Measurements from ENCODE around the gene PGAM5.
A peak's percentile ranks its signal among the peaks of the same experiment; 100 is the strongest.

The PGAM5 gene

DNA sequence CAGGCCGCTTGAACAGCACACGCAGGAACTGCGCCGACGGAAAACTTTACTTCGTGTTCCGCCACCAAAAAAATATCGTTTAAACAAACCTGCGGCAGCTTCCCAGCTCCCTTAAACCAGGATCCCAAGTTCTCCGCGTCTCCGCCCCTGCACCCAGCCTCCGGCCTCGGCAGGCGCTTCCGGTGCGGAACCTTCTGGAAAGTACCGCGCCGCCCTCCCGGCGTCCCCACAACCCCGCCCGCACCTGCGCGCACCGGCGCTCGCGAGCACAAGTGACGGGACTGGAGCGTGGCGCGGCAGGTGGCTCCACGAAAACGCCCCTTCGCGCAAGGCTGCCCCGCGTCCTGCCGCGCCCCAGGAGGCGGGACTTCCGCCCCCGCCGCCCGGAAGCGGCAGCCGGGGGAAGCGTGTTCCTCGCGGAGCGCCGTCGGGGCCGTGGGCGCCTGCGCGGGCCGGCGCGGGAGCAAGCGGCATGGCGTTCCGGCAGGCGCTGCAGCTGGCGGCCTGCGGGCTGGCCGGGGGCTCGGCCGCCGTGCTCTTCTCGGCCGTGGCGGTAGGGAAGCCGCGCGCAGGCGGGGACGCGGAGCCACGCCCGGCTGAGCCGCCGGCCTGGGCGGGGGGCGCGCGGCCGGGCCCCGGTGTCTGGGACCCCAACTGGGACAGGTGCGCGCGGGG is at the start of gene PGAM5:
TSS of gene PGAM5 (plus strand) at position 438 of the 675 bp plus-strand sequence. CDS start at position 473, 35 bp downstream.
- DNase-seq (ENCODE audit: low read depth), result peak; percentile 82

DNA sequence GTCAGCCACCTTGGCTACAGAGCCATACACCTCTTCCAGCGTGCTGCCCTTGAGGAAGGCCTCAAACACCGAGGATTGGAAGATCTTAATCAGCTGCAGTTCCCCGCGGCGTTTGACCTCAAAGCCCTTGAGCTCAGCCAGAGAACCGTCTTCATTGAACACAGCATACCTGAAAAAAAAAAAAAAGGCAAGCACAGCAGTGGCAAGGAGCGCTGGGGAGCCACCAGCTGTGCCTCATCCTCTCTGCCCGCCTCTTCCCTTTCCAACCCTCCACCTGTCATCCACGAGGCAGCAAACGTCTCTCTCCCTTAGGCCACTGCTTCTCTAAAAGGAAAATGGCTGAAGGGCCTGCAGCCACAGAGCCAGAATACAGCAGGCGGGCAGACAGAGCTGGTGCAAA is 49.6 kb upstream of the PGAM5 start:
- DNase-seq (ENCODE audit: low read depth), result no peak

DNA sequence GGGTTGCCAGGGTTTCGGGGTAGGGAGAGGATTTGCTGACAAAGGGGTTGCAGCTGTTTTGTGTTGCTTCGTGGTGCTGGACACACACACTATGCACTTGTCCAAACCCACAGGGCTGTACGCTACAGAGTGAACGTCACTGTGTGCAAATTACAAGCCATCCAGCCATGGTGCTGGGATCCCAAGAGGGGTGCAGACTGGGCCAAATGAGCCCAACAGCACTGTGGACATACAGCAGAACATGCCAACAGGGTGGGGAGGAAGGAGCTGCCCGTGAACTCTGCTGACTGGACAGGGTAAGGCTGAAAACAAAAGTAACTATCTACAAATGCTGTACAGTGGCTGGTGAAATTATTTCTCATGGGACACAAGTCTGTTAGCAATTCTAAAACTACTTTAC is 48.7 kb upstream of the PGAM5 start:
- DNase-seq (ENCODE audit: low read depth), result no peak

DNA sequence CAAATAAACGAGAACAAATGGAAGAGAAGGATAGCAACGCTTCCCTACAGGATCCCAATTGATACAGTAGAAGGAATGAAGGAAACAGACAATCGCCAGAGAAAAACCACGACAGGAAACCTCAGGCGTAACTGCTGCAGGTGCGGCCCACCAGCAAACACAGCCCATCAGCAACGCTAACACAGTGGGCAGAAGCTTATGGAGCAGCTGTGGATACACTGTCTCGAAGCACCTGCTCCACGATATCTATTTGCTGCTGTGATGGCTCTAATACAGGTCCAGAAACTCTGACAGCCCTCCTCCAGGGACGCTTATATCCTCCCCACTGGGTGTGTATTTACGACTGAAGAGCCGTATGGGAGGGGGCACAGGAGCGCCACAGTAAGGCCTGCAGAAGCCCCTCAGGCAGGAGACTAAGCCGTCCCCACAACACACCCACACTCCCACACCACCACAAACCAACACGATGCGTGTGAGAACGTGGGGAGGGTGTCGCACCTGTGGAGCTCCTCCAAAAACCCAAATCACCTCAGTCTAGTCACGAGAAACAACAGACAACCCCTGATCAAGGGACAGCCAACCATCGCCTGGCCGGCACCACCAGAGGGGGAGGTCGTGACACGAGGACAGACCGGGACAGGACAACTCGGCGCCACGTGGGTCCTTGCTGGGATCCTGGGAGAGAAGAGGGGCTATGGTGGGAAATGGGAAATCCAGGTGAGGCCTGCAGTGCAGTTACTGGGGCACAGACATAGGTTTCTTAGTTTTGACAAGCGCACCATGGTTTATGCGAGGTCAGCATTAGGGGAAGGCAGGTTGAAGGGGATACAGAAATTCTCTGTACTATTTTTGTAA is 47.5 kb upstream of the PGAM5 start:
- DNase-seq (ENCODE audit: low read depth), result no peak

DNA sequence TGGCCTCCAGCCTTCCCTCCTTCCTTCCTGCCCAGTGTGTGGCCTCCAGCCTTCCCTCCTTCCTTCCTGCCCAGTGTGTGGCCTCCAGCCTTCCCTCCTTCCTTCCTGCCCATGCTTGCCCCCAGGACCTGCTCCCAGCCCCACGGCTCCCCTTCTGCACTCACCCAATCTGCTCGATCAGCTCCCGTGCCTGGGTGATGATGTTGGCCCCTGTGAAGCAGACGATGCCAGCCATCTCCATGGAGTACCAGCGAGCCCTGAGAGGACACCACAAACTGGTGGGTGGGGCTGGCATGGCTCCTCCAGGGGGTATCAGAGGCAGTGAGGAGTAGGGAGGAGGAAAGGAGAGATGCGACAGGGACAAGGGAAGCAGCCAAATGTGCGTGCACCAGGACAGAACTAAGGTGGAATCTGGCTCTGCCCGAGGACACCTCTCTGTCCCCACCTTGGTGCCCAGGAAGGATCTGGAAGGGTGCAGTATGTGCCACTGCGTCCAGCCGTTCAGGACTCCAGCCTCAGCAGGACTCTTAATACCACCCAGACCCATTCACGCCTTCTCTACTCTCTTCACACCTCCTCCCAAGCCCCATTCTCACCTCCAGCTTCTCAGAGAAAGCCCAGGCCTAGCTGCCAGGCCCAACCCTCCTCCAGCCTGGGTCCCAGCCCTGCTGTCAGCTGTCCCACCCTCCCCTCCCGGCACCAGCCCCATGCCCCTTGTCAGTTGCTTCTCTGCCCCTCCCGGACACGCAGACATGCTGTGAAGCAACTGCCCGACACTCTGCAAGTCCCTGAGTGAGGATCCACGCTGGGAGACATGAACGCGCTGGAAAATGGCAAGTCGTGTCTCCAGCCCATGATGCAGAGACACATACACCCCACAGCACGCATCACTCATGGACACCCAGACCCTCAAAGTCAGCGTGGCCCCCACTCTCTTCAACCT is 46.2 kb upstream of the PGAM5 start:
- no peak for DNase-seq (ENCODE audit: low read depth)

DNA sequence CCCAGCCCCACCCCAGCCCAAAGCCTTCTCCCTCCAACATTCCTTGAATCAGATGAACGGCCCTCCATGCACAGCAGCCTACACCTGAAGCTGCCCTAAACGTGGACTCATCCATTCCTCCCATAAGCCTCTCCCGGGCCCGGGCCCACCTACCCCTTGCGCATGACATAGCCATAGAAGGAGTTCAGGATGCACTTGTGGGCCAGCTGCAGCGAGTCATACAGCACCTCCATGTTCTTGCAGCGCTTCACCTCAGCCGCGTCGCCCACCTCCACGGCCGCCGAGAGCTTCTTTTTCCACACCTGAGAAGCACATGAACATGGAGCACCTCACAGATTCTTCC is 45.5 kb upstream of the PGAM5 start:
- DNase-seq (ENCODE audit: low read depth), result no peak

DNA sequence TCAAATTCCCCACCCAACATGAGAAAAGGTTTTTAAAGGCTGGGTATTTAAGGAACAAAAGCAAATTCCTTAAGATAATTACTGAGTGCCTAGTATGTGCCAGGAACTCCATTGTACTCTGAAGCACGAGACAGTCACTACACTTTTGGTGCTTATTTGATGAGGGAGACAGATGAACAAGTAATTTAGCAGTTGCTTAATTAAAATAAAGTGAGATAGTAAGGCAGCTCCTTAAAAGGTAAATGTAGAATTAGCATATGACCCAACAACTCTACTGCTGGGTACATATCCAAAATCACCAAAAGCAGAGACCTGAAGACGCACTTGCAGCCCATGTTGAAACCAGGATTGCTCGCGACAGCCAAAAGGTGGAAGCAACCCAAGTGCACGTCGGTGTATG is 44.8 kb upstream of the PGAM5 start:
- no peak for DNase-seq (ENCODE audit: low read depth)

DNA sequence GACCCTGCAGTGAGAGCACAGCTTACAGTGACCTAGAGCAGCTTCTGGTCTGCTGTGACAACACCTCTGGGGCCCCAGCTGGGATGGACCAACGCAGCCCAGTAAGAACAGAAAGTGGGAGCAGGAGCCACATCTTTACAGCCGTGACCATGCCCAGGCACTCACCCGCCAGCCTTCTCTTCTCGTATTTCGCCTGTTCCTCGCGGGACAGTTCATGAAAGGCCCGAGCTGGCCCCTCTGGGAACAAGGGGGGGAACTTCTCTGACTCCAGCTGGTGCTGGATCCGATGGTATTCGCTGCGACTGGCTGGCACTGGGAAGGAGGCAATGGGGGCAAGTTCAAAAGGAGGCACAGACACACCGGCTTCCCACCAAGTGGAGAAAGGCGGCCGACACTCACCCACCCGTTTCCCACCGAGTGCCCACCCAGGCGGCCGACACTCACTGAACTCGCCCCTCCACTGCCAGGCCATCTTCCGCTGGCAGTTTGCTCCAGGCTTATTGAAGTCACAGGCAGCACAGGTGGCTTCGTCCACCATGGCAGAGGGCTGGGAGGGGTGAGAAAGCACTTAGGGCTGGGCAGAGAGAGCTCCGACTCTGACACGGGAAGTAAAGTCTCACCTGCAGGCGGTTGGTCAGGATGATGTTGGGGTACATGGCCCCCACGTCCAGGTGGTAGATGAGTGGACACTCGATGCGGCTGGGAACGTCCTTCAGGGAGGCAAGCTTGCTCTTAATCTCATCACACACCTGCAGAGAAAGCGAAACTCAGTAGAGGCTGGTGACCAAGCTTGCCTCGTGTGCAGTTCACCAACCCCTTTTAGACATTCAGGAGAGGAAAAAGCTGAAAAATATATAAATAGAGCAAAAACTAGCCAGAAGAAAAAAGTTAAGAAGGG is 42.2 kb upstream of the PGAM5 start:
- DNase-seq (ENCODE audit: low read depth), result no peak

DNA sequence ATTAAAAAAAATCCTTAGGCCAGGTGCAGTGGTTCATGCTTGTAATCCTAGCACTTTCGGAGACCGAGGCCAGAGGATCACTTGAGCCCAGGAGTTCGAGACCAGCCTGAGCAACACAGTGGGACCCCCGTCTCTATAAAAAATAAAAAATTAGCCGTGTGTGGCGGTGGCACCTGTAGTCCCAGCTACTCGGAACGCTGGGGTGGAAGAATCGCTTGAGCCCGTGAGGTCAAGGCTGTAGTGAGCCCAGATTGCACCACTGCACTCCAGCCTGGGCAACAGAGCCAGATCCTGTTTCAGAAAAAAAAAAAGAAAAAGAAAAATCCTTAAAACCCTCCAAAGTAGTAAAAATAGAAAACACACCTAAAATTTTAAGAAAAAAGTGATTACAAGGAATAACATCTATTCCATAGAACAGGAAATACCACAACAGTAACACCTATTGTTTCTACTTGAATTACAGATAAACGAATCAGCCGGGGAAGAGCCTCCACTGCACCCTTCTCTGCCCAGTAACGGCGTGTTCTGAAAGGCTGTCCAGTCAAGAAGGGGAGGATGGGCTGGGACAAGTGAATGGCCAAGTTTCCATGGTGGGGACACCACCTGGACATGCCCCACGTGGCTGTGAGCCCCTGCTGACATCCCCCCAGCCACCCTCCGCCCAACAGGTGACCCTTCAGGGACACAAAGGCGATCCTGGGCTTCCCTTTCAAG is 41.3 kb upstream of the PGAM5 start:
- DNase-seq (ENCODE audit: low read depth), result no peak

DNA sequence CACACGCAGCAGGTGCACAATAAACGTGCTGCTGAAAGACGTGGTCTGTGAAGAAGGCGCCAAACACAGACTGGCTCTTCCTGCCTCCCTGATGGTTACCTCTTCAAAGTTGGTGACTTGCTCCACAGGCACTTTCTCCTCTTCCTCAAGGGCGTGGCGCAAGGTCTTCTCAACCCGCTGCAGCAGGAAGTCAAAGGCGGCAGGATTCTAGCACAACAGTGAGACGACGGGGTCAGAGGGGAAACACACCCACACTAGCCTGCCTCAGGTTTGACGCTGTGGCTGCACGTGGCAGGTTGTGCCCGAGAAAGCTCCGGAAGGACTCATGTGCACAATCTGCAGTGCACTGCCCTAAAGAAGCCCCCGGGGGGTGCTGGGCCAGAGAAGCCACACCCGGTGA is 38.5 kb upstream of the PGAM5 start:
- no peak for DNase-seq (ENCODE audit: low read depth)

DNA sequence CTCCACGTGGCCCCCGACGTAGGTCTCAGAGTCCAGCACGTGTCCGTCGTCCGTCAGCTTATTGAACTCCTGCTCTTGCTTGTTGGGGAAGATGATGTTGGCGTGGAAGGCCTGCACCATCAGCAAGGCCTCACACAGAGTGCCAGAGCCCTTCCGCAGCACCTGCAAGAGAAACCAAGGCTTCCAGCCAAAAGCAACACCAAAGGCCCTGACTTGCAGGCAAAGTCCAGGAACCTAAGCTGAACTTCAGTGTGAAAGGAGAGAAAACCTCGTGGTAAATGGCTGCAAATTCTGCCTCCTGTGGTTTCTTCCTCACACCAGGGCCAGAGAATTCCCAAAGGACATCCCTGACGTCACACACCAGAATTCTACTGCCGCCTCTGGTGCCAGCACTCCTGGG is 38.0 kb upstream of the PGAM5 start:
- no peak for DNase-seq (ENCODE audit: low read depth)

DNA sequence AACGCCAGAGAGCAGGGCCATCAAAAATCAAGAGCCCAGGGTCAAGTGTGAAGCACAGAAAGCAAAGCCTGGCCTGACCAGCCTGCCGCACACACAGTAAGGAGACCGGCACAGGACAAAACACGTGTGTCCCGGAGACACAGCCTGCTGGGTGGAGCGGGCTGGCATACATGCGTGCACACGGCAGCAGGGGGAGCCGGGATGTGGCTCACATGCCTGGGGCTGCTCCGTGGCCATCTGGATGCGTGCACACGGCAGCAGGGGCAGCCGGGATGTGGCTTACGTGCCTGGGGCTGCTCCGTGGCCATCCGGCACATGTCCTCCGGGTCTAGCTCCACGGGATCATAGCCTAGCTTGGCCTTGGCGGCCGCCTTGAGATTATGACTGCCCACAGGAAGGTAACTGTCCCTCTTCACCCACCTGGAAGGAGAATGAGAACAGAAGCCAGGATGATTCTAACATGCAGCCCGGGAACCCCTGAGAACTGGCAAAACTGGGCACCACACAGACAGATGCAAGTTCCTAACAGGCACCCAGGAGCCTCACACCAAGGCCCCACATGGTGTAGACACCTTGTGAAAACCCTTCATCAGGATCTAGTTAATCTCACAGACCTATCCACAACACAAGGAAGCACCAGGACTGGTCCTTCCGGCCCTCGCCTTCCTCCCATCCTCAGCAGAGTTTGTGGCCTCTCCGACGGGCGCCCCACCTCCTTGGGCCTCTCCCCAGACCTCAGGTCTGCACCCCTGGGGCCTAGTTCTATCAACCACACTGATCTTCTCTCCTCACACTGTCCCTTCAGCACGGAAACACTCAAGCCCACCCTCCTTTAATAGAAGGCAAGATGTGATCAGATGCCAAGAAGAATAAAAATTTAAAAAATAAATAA is 37.1 kb upstream of the PGAM5 start:
- no peak for DNase-seq (ENCODE audit: low read depth)

DNA sequence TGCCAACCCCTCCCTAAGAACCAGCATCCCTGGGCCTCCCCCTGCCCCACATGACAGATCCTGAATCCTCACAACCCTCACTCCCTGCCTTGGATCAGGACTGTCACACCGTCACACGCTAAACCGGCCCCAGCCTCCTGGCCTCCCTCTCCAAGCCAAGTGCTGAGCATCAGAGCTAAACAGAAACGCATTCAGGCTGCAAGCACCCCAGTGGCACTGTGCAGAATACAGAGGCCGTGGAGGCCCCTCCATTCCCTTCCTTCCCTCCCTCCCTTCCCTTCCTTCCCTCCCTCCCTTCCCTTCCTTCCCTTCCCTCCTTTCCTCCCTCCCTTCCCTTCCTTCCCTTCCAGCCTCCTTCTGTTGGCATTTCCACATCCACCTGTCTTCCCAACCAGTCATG is 36.1 kb upstream of the PGAM5 start:
- no peak for DNase-seq (ENCODE audit: low read depth)

DNA sequence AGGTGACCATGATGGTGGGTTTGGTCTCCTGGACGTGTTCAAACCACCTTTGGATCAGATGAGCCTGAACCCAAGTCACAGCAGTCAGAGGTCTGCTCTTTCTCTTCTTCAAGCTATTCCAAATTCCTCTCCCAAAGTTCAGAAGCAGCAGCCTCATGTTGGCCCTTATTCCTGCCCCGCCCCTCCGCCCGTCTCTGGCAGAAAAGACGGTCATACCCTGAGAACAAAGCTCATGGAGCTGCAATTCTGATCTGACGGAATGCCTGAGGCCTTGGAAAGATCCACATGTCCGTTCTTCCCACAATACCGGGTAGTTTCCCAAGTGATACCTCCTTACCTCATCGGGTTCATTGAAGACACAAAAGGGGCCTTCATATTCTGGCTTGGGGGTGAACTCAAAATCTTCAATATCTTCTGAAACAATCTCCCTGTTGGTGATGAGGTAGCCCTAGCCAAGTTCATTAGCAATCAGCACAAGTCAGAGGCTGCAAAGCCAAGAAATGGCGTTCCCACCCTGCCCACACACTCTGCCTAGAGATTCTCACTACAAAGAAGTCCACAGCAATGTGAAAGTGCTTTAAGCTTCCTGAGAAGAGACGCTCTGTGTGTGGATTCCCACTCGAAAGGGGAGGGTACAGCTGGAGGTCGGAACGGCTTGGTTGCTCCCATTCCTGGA is 34.7 kb upstream of the PGAM5 start:
- DNase-seq (ENCODE audit: low read depth), result no peak

DNA sequence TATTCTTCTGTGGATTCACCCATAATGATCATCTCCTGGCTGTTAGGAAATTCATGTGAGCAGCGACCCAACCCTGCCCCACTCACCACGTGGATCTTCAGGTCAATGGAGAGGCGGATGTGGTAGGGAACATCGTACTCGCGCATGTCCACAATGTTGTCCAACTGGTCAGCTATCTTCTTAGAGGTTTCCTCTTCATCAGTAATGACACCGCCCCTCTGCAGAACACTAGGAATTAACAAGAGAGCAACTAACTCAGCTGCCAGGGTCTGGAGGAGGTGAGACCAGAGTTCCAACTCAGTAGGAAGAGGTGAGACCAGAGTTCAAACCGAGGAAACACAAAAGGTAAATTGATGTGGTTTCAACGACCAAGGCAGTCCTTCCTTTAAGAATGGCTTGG is 33.1 kb upstream of the PGAM5 start:
- no peak for DNase-seq (ENCODE audit: low read depth)

DNA sequence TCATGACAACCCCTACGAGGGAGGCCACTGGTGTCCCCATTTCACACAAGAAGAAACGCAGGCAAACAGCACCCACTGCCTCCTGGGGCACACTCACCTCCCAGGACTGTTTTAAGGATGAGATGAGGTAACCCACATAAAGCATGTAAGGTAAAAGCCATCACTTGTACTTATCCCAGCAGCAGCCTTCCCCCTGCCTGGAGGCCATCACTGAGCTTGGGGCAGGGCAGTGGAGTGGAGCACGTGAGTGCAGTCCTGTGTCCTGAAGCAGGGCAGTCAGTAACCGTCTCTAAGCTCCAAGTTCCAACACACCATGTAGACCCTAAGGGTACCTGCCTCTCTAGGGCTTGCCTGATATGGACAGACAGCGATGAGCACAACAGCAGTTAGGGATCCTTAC is 25.2 kb upstream of the PGAM5 start:
- DNase-seq (ENCODE audit: low read depth), result no peak

DNA sequence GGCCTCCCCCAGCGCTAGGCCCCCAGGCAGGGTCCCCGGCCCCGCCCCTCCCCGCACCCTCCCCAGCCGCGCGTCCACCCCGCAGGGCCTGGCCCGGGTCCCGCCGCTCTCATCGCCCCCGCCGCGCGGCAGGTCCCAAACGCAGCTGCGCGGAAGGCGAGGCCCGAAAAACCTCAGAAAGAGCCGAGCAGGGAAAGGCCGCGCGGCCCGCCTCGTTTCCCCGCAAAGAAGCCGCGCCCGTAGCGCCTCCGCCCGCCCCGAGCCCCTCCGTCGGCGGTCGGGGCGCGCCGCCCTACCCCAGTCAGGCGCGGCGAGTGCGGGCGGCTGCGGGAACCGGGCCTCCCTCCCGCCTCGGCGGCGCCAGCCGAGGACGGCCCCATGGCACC is 23.8 kb upstream of the PGAM5 start:
- DNase-seq (ENCODE audit: low read depth), result no peak

DNA sequence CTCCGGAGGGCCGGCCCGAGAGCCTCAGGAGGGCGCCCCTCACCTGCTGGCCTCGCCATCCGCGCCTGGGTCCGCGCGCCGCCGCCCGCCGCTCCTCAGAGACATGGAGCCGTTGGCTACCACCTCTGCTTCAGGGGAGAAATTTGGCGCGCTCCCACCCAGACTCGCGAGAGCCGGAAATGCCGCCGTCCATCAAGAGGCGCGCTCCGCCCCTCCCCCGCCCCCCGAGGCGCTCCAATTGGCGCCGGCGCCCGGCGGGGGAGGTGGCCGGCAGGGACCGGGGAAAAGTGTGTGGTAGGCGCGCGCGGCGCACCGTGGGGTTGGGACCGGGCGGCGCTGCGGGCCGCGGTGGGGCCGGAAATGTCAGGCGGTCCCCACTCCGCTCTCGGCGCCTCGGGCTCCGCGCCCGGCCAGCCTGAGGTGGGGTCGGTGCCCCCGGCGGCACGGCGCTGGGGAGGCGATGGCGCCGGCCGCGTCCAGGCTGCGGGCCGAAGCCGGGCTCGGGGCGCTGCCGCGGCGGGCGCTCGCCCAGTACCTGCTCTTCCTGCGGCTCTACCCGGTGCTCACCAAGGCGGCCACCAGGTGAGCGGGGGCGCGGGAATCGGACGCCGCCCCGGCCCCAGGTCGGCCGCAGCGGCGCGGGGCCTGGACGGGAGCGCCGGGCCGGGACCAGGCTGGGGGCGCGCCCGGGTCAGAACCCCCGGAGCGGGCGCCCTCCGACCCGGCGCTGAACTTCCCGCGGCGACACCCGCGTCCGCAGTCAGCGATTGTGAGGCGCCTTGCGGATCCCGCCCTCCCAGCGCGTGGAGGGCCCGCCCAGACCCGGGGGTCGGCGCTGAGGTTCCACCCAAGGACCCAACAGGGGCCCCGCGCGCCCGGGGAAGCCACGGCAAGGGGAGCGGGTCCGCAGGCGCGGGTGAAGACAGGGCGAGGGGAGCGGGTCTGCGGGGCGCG is 23.2 kb upstream of the PGAM5 start, which contains the start of the genes POLE and PXMP2:
TSS of gene POLE (minus strand) at position 132 of the 954 bp plus-strand sequence. CDS start at position 105, 27 bp downstream.
TSS of gene PXMP2 (plus strand) at position 377 of the 954 bp plus-strand sequence. CDS start at position 461, 84 bp downstream.
- DNase-seq (ENCODE audit: low read depth), result peak; percentile 89
